ENCODE measurements around the gene FES. TPM values are rescaled to one million over a fixed set of nuclear protein-coding genes. Genes with fewer than 3 reads are reported as not detected.
"Not testable (repeated sequence)": the region's sequence is repeated elsewhere in the genome, so short reads cannot be mapped to it uniquely, and the experiment has no call there.

Gene FES
- polyA plus RNA-seq, 1 of the 3 experiments (the other 2 are of a cell fraction) = 0.03 TPM

GRCh38 chr15:90924375-90924774, 40.1 kb downstream of the FES start:
- ChIA-PET POLR2A (no interaction called here), CTCF (no interaction called here)
- Histone ChIP-seq H3K9ac (no peak overlapping the region), H3K4me2 (no peak overlapping the region), H3K27me3 (ENCODE audit: insufficient read depth) (no peaks in the 10 kb centered on the region), H3K9me3 (no peaks in the 10 kb centered on the region), H3K4me3 (ENCODE audit: low read depth in 2 of 2, low read length in 1 of 2) (no peak overlapping the region), H4K20me1 (ENCODE audit: insufficient read depth) (no peaks in the 10 kb centered on the region), H3F3A (replicated peaks; ENCODE audit: insufficient read depth) (no peaks in the 10 kb centered on the region), H3K36me3 (replicated peaks in 1 of 2; ENCODE audit: control insufficient read depth in 1 of 2, insufficient read depth in 2 of 2, low read length in 1 of 2) (peaks cover 7 to 19% of the 10 kb centered on the region in 2 experiments), H3K9me2 (no peaks in the 10 kb centered on the region), H3K4me1 (ENCODE audit: control insufficient read depth in 1 of 2, insufficient read depth in 2 of 2, low read depth in 1 of 2, low read length in 1 of 2) (peaks cover 0 to 3% of the 10 kb centered on the region in 2 experiments; a peak in 1 of 4 replicates), H3K27ac (ENCODE audit: low read depth in 2 of 2, low read length in 1 of 2) (no peak overlapping the region), H2AFZ (ENCODE audit: low read depth) (no peak overlapping the region), H3K79me2 (ENCODE audit: insufficient read depth) (no peaks in the 10 kb centered on the region)
- TF ChIP-seq GATA2 (CRISPR knock-in tag; IDR thresholded peaks at IDR 0.05) (no peak), FOXJ3 (CRISPR knock-in tag; IDR thresholded peaks at IDR 0.05) (no peak), TEAD4 (IDR thresholded peaks at IDR 0.05; ENCODE audit: borderline replicate concordance, insufficient read depth) (no peak), NFIC (IDR thresholded peaks at IDR 0.05; ENCODE audit: borderline replicate concordance) (no peak), NRF1 (IDR thresholded peaks at IDR 0.05; ENCODE audit: low read depth, low read length) (no peak), RXRA (IDR thresholded peaks at IDR 0.05; ENCODE audit: borderline replicate concordance, low read depth) (no peak), FOSL2 (IDR thresholded peaks at IDR 0.05; ENCODE audit: borderline replicate concordance, low read depth) (no peak)
- TF ChIP-seq, protein P1, sequence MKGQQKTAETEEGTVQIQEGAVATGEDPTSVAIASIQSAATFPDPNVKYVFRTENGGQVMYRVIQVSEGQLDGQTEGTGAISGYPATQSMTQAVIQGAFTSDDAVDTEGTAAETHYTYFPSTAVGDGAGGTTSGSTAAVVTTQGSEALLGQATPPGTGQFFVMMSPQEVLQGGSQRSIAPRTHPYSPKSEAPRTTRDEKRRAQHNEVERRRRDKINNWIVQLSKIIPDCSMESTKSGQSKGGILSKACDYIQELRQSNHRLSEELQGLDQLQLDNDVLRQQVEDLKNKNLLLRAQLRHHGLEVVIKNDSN (IDR thresholded peaks at IDR 0.05; ENCODE audit: borderline replicate concordance, low read depth) = no peak
- WGBS (ENCODE audit: low lambda C conversion rate) = 90% methylated on average over 5 of the region's 5 CpGs
- DNase-seq = no peak

DNA sequence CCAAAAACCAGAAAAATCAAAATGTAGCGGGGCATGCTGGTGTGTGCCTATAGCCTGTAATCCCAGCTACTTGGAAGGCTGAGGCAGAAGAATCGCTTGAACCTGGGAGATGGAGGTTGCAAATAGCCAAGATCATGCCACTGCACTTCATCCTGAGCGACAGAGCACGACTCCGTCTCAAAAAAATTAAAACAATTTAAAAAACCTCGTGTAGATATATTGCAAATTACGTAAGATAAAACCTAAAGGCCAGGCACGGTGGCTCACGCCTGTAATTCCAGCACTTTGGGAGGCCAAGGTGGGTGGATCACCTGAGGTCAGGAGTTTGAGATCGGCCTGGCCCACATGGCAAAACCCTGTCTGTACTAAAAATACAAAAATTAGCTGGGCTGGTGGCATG, 42.5 kb downstream of the FES start:
- CTCF ChIA-PET = interaction anchor here (0.9 kb wide), 1 partner anchor 29 kb away, joined by 3 read pairs; no protein-coding TSS in a partner anchor
- POLR2A ChIA-PET; H3K36me3 ChIP-seq (replicated peaks in 1 of 2; ENCODE audit: control insufficient read depth in 1 of 2, insufficient read depth in 2 of 2, low read length in 1 of 2): not testable (repeated sequence)

DNA sequence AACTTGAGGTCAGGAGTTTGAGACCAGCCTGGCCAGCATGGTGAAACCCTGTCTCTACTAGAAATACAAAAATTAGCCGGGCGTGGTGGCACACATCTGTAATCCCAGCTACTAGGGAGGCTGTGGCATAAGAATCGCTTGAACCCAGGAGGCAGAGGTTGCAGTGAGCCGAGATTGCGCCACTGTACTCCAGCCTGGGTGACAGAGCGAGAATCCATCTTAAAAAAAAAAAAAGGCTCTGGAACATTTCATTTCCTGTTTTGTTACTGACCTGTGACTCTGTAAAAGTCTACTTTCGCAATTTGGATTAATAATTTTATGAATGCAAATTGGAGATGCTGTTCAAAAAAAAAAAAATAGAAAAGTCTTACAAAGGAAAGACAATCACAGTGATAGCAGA, 43.8 kb downstream of the FES start:
- H3K9me3 ChIP-seq; DNase-seq; H3K9ac ChIP-seq; H3K36me3 ChIP-seq (replicated peaks in 1 of 2; ENCODE audit: control insufficient read depth in 1 of 2, insufficient read depth in 2 of 2, low read length in 1 of 2); H4K20me1 ChIP-seq (ENCODE audit: insufficient read depth); H3K4me2 ChIP-seq; H2AFZ ChIP-seq (ENCODE audit: low read depth); H3K27ac ChIP-seq (ENCODE audit: low read depth in 2 of 2, low read length in 1 of 2); H3K9me2 ChIP-seq; H3K27me3 ChIP-seq (ENCODE audit: insufficient read depth); H3K79me2 ChIP-seq (ENCODE audit: insufficient read depth); CTCF ChIA-PET; H3K4me3 ChIP-seq (ENCODE audit: low read depth in 2 of 2, low read length in 1 of 2): not testable (repeated sequence)
- Histone ChIP-seq H3K4me1 (ENCODE audit: control insufficient read depth in 1 of 2, insufficient read depth in 2 of 2, low read depth in 1 of 2, low read length in 1 of 2) (peaks cover 6 to 22% of the 10 kb centered on the region in 2 experiments; a peak in 2 of 4 replicates), H3F3A (replicated peaks; ENCODE audit: insufficient read depth) (peaks cover 22% of the 10 kb centered on the region)
- POLR2A ChIA-PET = interaction anchor here (0.7 kb wide), 1 partner anchor 26 kb away, joined by 4 read pairs; the partner anchor contains the start of gene RCCD1
- WGBS (ENCODE audit: low lambda C conversion rate) = 97% methylated on average over 7 of the region's 7 CpGs

More for the DNA sequence above, 42.5 kb downstream of the FES start:
- Histone ChIP-seq H3K4me1 (ENCODE audit: control insufficient read depth in 1 of 2, insufficient read depth in 2 of 2, low read depth in 1 of 2, low read length in 1 of 2) (peaks cover 6 to 16% of the 10 kb centered on the region in 2 experiments; a peak in 2 of 4 replicates), H3F3A (replicated peaks; ENCODE audit: insufficient read depth) (peaks cover 14% of the 10 kb centered on the region)
- not testable (repeated sequence) for H3K4me2 ChIP-seq; H4K20me1 ChIP-seq (ENCODE audit: insufficient read depth); H3K27me3 ChIP-seq (ENCODE audit: insufficient read depth); H2AFZ ChIP-seq (ENCODE audit: low read depth); H3K9ac ChIP-seq; H3K9me3 ChIP-seq; DNase-seq; H3K9me2 ChIP-seq; H3K4me3 ChIP-seq (ENCODE audit: low read depth in 2 of 2, low read length in 1 of 2); H3K79me2 ChIP-seq (ENCODE audit: insufficient read depth); H3K27ac ChIP-seq (ENCODE audit: low read depth in 2 of 2, low read length in 1 of 2)
- WGBS (ENCODE audit: low lambda C conversion rate) = 91% methylated on average over 10 of the region's 10 CpGs
